Keratinocyte (primary cell): ENCODE results near the gene ARVCF. TPM values are rescaled to one million over a fixed set of nuclear protein-coding genes. Genes with fewer than 3 reads are reported as not detected.

Experiments
- DNase-seq: peaks from one replicate; pipeline ENCODE4 v3.0.0-alpha.2; 2011; ENCODE audit warnings: low read depth, missing footprints, low spot score
- FAIRE-seq: peaks from 2 replicates; lab custom pipeline; 2011; peaks lifted over from hg19 to GRCh38; lab: Jason Lieb, UNC
- H2AFZ ChIP-seq: 2 replicates; pipeline ENCODE4 v1.6.0; 2012; ENCODE audit warnings: low read length, control low read depth, inconsistent platforms; ENCODE audit not compliant: control insufficient read depth
- H3K27ac ChIP-seq: 2 replicates; pipeline ENCODE4 v1.5.1; 2011; ENCODE audit warnings: low read length; ENCODE audit not compliant: control insufficient read depth, insufficient read depth
- H3K27me3 ChIP-seq: 3 replicates; pipeline ENCODE4 v1.6.0; 2011; ENCODE audit warnings: low read length; ENCODE audit not compliant: control insufficient read depth, insufficient read depth; ENCODE audit errors: extremely low read depth
- H3K36me3 ChIP-seq, 2 experiments: 2 replicates in 1 of 2; 3 replicates in 1 of 2; pipeline ENCODE4 v1.5.1; 2011; ENCODE audit warnings: low read length in 2 of 2, mild to moderate bottlenecking in 1 of 2; ENCODE audit not compliant: control insufficient read depth in 2 of 2, insufficient read depth in 2 of 2; ENCODE audit errors: extremely low read depth in 1 of 2
- H3K4me1 ChIP-seq: 3 replicates; pipeline ENCODE4 v1.5.1; 2011; ENCODE audit warnings: low read length; ENCODE audit not compliant: control insufficient read depth, insufficient read depth; ENCODE audit errors: extremely low read depth
- H3K4me2 ChIP-seq: 3 replicates; pipeline ENCODE4 v1.6.0; 2011; ENCODE audit warnings: low read depth, low read length; ENCODE audit not compliant: control insufficient read depth, insufficient read depth; ENCODE audit errors: extremely low read depth
- H3K4me3 ChIP-seq, 3 experiments: fragments of 200-600 bp in 1 of 3; sonication (generic) in 1 of 3; 2 replicates in 2 of 3; 3 replicates in 1 of 3; pipeline ENCODE4 v1.5.1; 2011 to 2016; ENCODE audit warnings: low read length in 3 of 3, mild to moderate bottlenecking in 3 of 3, control low read depth in 2 of 3, inconsistent platforms in 1 of 3, low read depth in 1 of 3, mixed read lengths in 1 of 3, mixed run types in 1 of 3, moderate library complexity in 1 of 3; ENCODE audit not compliant: control insufficient read depth in 2 of 3, insufficient read depth in 2 of 3; ENCODE audit errors: extremely low read depth in 1 of 3
- H3K79me2 ChIP-seq: 2 replicates; pipeline ENCODE4 v1.6.0; 2012; ENCODE audit warnings: low read length; ENCODE audit not compliant: control insufficient read depth, insufficient read depth
- H3K9ac ChIP-seq: 3 replicates; pipeline ENCODE4 v1.6.0; 2011; ENCODE audit warnings: low read length; ENCODE audit not compliant: control insufficient read depth, insufficient read depth; ENCODE audit errors: extremely low read depth
- H3K9me1 ChIP-seq: 3 replicates; pipeline ENCODE4 v1.6.0; 2011; ENCODE audit warnings: low read length; ENCODE audit not compliant: control insufficient read depth, insufficient read depth; ENCODE audit errors: extremely low read depth
- H3K9me3 ChIP-seq: 2 replicates; pipeline ENCODE4 v1.5.1; 2012; ENCODE audit warnings: low read depth, low read length; ENCODE audit not compliant: control insufficient read depth
- H4K20me1 ChIP-seq: 3 replicates; pipeline ENCODE4 v1.6.0; 2011; ENCODE audit warnings: low read length; ENCODE audit not compliant: control insufficient read depth, insufficient read depth; ENCODE audit errors: extremely low read depth
- EZH2 ChIP-seq: IDR thresholded peaks from one replicate; pipeline ENCODE4 v1.6.1; 2012; ENCODE audit warnings: inconsistent platforms, mild to moderate bottlenecking, low read length, moderate library complexity
- dilution Hi-C: fragments of 300-500 bp; cut with MboI; formaldehyde crosslinking; loops from one replicate; pipeline ENCODE4 v1.7.0; 2020; ENCODE audit warnings: low sequenced_read_pairs; ENCODE audit not compliant: extremely low pct_ligation_motif_present
- polyA plus RNA-seq, 5 experiments: library from polyadenylated mRNA; depleted of rRNA in 3 of 5; stranded (reverse) in 3 of 5; stranded (forward) in 1 of 5; unstranded in 1 of 5; fragments of >200 nt; gene quantifications; 1 replicate in 1 of 5; 2 replicates in 3 of 5; 3 replicates in 1 of 5; pipeline versions ENCODE4 v1.2.1 to v1.2.3, GENCODE V29; 2011 to 2012; ENCODE audit warnings: missing spikeins in 2 of 5, low read depth in 1 of 5, low replicate concordance in 1 of 5
- TF ChIP-seq, protein P1 (sequence below), 3 experiments: IDR thresholded peaks in 1 of 3; conservative IDR thresholded peaks in 1 of 3; optimal IDR thresholded peaks in 1 of 3; 2 replicates in 2 of 3; 3 replicates in 1 of 3; pipeline versions ENCODE3 to v1.5.1; 2011; ENCODE audit warnings: low read length in 3 of 3, mild to moderate bottlenecking in 3 of 3, moderate library complexity in 2 of 3, control low read depth in 1 of 3, inconsistent platforms in 1 of 3; ENCODE audit not compliant: insufficient read depth in 2 of 3; ENCODE audit errors: extremely low read depth in 1 of 3

Gene ARVCF
- polyA plus RNA-seq, 1 donor (not counting 4 experiments of a cell fraction or from before 2014, with no cell fraction given), result 5.7 TPM

- no peak overlapping the region for H3K4me2 ChIP-seq
- dilution Hi-C loops, result no loop called here
- H3K4me3 ChIP-seq, result no peak overlapping the region
- no peak overlapping the region for H3K9ac ChIP-seq
- no peak overlapping the region for H3K27ac ChIP-seq
- no peaks in the 10 kb centered on the region for H3K9me1 ChIP-seq
- no peak overlapping the region for H2AFZ ChIP-seq
- no peaks in the 10 kb centered on the region for H3K4me1 ChIP-seq
- TF ChIP-seq, protein P1, sequence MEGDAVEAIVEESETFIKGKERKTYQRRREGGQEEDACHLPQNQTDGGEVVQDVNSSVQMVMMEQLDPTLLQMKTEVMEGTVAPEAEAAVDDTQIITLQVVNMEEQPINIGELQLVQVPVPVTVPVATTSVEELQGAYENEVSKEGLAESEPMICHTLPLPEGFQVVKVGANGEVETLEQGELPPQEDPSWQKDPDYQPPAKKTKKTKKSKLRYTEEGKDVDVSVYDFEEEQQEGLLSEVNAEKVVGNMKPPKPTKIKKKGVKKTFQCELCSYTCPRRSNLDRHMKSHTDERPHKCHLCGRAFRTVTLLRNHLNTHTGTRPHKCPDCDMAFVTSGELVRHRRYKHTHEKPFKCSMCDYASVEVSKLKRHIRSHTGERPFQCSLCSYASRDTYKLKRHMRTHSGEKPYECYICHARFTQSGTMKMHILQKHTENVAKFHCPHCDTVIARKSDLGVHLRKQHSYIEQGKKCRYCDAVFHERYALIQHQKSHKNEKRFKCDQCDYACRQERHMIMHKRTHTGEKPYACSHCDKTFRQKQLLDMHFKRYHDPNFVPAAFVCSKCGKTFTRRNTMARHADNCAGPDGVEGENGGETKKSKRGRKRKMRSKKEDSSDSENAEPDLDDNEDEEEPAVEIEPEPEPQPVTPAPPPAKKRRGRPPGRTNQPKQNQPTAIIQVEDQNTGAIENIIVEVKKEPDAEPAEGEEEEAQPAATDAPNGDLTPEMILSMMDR (optimal IDR thresholded peaks at IDR 0.05 in 1 of 3, IDR thresholded peaks at IDR 0.05 in 1 of 3, conservative IDR thresholded peaks at IDR 0.05 in 1 of 3; ENCODE audit: extremely low read depth in 1 of 3, insufficient read depth in 2 of 3, low read length in 3 of 3), result no peak
- no peak for TF ChIP-seq EZH2
- no peaks in the 10 kb centered on the region for H4K20me1 ChIP-seq
- FAIRE-seq (no peak), DNase-seq (no peak)
- H3K27me3 ChIP-seq, result peaks cover 13% of the 10 kb centered on the region
- no peaks in the 10 kb centered on the region for H3K36me3 ChIP-seq
- H3K79me2 ChIP-seq, result no peaks in the 10 kb centered on the region
- no peaks in the 10 kb centered on the region for H3K9me3 ChIP-seq
These were observed 16.2 kb downstream of the ARVCF start for GRCh38 chr22:20000246-20001081.

GRCh38 chr22:19998991-19999820, 17.4 kb downstream of the ARVCF start:
- no peaks in the 10 kb centered on the region for H3K36me3 ChIP-seq
- H3K9ac ChIP-seq, result no peak overlapping the region
- no peaks in the 10 kb centered on the region for H3K9me1 ChIP-seq
- no peaks in the 10 kb centered on the region for H4K20me1 ChIP-seq
- peaks cover 15% of the 10 kb centered on the region for H3K27me3 ChIP-seq
- DNase-seq, result no peak
- no peak overlapping the region for H3K4me3 ChIP-seq
- no peak overlapping the region for H2AFZ ChIP-seq
- TF ChIP-seq, protein P1 (optimal IDR thresholded peaks at IDR 0.05 in 1 of 3, IDR thresholded peaks at IDR 0.05 in 1 of 3, conservative IDR thresholded peaks at IDR 0.05 in 1 of 3; ENCODE audit: extremely low read depth in 1 of 3, insufficient read depth in 2 of 3, low read length in 3 of 3), result no peak
- no peak for TF ChIP-seq EZH2
- H3K4me2 ChIP-seq, result no peak overlapping the region
- H3K27ac ChIP-seq, result no peak overlapping the region
- dilution Hi-C loops, result no loop called here
- no peaks in the 10 kb centered on the region for H3K79me2 ChIP-seq
- FAIRE-seq, result no peak
- H3K4me1 ChIP-seq, result no peaks in the 10 kb centered on the region
- no peaks in the 10 kb centered on the region for H3K9me3 ChIP-seq
